Mammary epithelial cell (primary cell): ENCODE measurements around the gene C6orf132.

Experiments used
- CTCF ChIP-seq, 2 donors: IDR thresholded peaks in 1 of 2; conservative IDR thresholded peaks in 1 of 2; 2 replicates each; pipeline ENCODE4 v1.5.1; 2011 to 2012; ENCODE audit warnings: inconsistent platforms in 2 of 2, low read length in 2 of 2, mild to moderate bottlenecking in 2 of 2, control low read depth in 1 of 2, low read depth in 1 of 2; ENCODE audit not compliant: insufficient read depth in 1 of 2; ENCODE audit errors: extremely low read depth in 1 of 2
- EZH2 ChIP-seq: IDR thresholded peaks from 2 replicates; pipeline ENCODE4 v1.6.1; 2012; ENCODE audit warnings: low read length, inconsistent platforms, borderline replicate concordance

GRCh38 chr6:42066156-42066675 is 76.2 kb downstream of the C6orf132 start:
- TF ChIP-seq CTCF (conservative IDR thresholded peaks at IDR 0.05 in 1 of 2, IDR thresholded peaks at IDR 0.05 in 1 of 2; ENCODE audit: extremely low read depth in 1 of 2, insufficient read depth in 1 of 2, low read depth in 1 of 2, low read length in 2 of 2) (no peak), EZH2 (no peak)
